VCaP (cell line): ENCODE data around the gene GSG1.

Experiments
- H3K27ac ChIP-seq: fragments of 450-650 bp; 2 replicates; pipeline ENCODE4 v1.5.1; 2017
- TF ChIP-seq, protein P1 (sequence below): fragments of 450-650 bp; conservative IDR thresholded peaks from 2 replicates; pipeline ENCODE4 v1.5.1; 2017; ENCODE audit warnings: mild to moderate bottlenecking, moderate library complexity

The GSG1 gene

DNA sequence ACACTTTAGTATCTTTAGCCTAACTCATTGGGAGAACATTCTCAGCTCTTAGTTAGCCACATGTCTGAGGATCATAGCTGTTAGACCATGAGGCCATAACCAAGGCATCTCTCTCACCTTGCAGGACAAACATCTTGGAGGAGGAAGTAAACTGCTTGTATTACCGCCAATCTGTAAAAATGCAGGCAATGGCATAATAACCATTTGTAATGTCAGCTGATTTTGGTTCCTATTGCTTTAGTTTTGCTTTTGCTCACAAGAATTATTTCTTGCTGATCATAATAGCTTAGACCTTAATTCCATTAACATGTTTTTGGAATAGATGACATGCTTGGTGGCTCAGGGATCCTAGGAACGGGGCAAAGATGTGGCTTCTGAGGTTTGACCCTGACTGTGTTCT lies 16.4 kb upstream of the GSG1 start:
- H3K27ac ChIP-seq = no peak overlapping the region

DNA sequence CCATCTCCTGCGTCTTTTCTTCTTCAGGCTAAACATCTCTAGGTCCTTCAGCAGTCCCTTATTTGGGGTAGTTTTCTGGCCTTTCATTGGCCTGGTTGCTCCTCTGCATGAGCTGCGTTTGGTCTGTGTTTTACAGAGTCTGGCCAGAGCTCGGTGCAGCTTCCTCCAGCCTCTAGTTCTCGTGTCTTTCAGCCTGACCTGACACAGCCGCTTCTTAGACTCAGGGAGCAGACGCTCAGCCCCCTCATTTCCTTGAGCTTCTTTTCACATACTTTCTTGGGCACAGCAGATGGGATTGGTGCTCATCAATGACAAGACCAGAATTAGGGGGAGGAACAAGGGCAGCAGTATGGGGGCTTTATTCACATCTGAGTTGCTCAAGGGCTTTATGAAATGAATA lies 13.6 kb upstream of the GSG1 start:
- TF ChIP-seq, protein P1, sequence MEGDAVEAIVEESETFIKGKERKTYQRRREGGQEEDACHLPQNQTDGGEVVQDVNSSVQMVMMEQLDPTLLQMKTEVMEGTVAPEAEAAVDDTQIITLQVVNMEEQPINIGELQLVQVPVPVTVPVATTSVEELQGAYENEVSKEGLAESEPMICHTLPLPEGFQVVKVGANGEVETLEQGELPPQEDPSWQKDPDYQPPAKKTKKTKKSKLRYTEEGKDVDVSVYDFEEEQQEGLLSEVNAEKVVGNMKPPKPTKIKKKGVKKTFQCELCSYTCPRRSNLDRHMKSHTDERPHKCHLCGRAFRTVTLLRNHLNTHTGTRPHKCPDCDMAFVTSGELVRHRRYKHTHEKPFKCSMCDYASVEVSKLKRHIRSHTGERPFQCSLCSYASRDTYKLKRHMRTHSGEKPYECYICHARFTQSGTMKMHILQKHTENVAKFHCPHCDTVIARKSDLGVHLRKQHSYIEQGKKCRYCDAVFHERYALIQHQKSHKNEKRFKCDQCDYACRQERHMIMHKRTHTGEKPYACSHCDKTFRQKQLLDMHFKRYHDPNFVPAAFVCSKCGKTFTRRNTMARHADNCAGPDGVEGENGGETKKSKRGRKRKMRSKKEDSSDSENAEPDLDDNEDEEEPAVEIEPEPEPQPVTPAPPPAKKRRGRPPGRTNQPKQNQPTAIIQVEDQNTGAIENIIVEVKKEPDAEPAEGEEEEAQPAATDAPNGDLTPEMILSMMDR = no peak
- no peak overlapping the region for H3K27ac ChIP-seq

More for the DNA sequence above, 16.4 kb upstream of the GSG1 start:
- TF ChIP-seq, protein P1 = no peak

DNA sequence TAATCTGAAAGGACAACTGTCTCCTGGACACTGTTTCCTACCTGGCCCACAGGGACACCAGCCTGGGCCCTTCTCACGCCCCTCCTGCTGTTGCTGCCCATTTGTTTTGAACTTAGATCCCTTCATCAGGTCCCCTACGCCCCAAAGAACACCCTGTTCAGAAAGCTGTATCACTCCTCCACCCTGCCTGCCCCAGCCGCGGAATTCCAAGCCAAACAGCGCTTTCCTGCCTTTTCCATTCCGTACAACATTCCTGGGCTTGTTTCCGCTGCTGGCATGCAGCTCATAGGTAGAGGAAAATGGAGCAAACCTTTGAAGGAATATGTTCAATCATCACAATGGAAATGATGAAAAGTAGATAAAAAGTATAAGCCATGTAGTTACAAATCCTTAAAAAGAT lies 12.8 kb upstream of the GSG1 start:
- no peak overlapping the region for H3K27ac ChIP-seq
- TF ChIP-seq, protein P1 = no peak

DNA sequence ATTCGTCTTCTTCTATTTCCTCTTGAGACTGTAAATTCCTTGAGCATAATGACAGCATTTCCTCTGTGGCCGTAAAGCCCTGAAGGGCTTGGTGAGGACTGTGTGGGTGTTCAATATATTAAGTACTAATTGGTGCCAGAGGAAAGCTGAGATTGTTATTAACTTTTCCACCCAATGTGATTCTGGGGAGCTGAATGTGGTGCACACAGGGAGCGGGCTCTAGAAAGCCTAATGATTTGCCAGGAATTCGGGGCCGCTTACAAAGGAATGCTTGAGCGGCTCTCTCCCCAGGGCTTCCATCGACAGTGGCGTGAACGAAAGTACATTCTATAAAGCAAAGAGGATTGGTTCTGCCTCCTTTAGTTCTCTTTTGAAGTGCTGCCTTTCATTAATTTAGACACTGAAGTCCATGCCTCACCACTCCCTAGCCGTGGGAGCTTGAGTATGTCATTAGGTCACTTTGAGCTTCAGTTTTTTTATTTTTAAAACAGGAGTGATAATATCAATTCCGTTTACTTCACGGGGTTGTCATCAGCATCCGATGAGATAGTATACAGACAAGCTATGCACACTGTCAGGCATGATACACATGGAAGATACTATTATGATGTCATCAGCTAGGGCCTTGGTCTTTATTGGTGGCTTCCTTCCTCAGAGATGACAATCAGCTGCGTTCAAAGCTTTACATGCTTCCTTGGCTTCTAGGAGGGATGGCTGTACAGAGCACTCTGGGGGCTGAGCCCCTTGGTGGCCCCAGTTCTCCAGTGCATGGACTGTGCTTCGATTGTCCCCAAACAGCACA lies 11.0 kb upstream of the GSG1 start:
- TF ChIP-seq, protein P1 = no peak
- no peak overlapping the region for H3K27ac ChIP-seq

DNA sequence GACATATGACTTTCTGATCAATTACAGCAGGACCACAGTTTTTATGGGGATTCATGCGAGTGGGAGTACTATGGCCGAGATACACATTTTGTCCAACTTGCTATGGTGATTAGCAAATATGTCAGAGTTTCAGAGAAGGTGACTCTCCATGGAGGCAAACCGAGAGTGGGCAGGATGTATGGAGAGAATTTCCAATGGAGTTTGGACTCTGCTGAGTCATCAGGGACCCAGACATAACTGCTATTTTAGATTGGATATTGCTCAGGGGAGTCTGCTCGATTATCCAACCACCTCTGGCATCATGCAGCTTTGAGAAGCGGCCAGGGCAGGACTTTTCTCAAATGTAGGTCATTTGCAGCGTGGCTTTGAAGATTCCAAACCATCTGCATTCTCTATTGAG lies 9.5 kb upstream of the GSG1 start:
- H3K27ac ChIP-seq = no peak overlapping the region
- TF ChIP-seq, protein P1 = no peak

DNA sequence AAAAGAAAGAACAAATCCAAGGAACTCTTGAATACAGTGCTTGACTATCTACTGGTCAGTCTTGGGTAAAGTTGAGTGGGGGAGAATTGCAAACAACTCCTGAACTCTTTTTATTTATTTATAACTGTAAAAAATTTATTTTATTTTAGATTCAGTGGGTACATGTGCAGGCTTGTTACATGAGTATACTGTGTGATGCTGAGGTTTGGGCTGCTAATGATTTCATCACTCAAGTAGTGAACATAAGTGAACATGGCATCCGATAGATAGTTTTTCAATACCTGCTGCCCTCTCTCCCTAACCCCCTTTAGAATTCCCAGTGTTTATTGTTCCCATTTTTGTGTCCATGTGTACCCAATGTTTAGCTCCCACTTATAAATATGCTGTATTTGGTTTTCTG lies 3.2 kb upstream of the GSG1 start:
- H3K27ac ChIP-seq = no peak overlapping the region
- TF ChIP-seq, protein P1 = no peak

DNA sequence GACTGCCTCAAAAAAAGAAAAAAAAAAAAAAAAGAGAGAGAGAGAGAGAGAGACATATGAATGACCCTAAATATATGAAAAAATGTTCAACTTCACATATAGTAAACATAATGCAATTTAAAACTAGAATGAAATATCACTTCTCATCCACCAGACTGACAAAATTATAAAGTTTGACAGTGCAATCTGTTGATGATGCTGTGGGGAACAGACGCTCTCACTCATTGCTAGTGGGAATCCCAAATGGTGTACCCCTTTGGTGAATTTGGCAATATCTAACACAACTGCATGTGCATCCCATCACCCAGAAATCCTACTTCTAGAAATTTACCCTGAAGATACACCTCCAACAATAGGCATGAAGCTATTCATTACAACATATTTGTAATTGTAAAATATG lies 2.3 kb upstream of the GSG1 start:
- H3K27ac ChIP-seq = no peak overlapping the region
- TF ChIP-seq, protein P1 = no peak
